ENCODE results near the gene PKHD1. TPM values are rescaled to one million over a fixed set of nuclear protein-coding genes. Genes with fewer than 3 reads are reported as not detected.
"Not testable (repeated sequence)": the region's sequence is repeated elsewhere in the genome, so short reads cannot be mapped to it uniquely, and the experiment has no call there.

The PKHD1 gene
- total and polyA plus RNA-seq, 4 donors, result 0.06 TPM; not detected in 3

DNA sequence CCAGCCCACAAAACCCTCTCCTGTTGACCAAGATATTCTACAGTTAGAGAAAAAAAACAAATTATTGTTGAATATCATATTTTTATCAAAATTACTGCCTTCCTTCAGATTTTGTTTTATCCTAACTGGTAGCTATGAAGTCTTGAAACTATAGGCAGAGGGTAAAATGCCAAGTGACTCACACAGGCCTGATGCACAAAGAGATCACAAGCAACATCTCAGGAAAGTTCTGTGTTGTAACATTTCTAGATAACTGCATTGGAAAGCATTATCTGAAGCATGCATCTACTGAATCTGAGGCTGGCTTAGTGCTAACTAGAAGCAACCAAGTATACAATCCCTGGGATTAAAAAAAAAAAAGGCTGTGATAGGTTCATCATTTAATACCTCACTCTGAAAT, 134.2 kb downstream of the PKHD1 start:
- Histone ChIP-seq H3K4me1 (ENCODE audit: control insufficient read depth in 1 of 2, insufficient read depth in 2 of 2, low read length in 2 of 2) (no peaks in the 10 kb centered on the region), H3K27ac (ENCODE audit: low read depth in 1 of 2, low read length in 2 of 2) (no peak overlapping the region), H3K4me3 (ENCODE audit: low read length in 2 of 2) (no peak overlapping the region), H3K36me3 (ENCODE audit: control insufficient read depth in 1 of 2, insufficient read depth in 2 of 2, low read length in 1 of 2) (no peaks in the 10 kb centered on the region), H3K9me3 (ENCODE audit: control insufficient read depth, low read length) (no peaks in the 10 kb centered on the region), H3K27me3 (ENCODE audit: control insufficient read depth in 1 of 2, insufficient read depth in 2 of 2, low read length in 1 of 2) (no peaks in the 10 kb centered on the region)
- no peak for ATAC-seq (ENCODE audit: low FRiP score)
- no peak for DNase-seq
- intact Hi-C loops (cut with DNase I), result no loop called here

DNA sequence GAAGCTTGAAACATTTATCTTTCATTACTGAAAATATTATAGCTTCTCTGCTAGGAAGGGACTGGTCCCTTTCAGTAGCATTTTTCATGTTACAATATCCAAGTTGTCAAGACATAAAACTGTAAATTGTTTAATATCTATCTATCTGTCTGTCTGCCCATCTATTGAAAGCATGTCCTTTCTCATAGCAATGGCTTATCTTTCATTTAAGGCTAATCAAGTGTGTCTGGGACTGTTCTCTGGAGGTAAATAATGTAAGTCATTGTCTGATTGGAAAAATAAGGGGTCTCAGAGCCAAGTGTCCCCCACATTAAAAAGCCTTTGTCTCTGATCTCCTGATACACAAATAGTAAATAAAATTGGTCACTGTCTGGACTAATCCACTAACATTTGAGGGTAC, 135.5 kb downstream of the PKHD1 start:
- DNase-seq (no peak), ATAC-seq (ENCODE audit: low FRiP score) (no peak)
- Histone ChIP-seq H3K4me1 (ENCODE audit: control insufficient read depth in 1 of 2, insufficient read depth in 2 of 2, low read length in 2 of 2) (no peaks in the 10 kb centered on the region), H3K27ac (ENCODE audit: low read depth in 1 of 2, low read length in 2 of 2) (no peak overlapping the region), H3K4me3 (ENCODE audit: low read length in 2 of 2) (no peak overlapping the region), H3K36me3 (ENCODE audit: control insufficient read depth in 1 of 2, insufficient read depth in 2 of 2, low read length in 1 of 2) (no peaks in the 10 kb centered on the region), H3K27me3 (ENCODE audit: control insufficient read depth in 1 of 2, insufficient read depth in 2 of 2, low read length in 1 of 2) (no peaks in the 10 kb centered on the region), H3K9me3 (ENCODE audit: control insufficient read depth, low read length) (no peaks in the 10 kb centered on the region)
- intact Hi-C loops (cut with DNase I), result no loop called here

DNA sequence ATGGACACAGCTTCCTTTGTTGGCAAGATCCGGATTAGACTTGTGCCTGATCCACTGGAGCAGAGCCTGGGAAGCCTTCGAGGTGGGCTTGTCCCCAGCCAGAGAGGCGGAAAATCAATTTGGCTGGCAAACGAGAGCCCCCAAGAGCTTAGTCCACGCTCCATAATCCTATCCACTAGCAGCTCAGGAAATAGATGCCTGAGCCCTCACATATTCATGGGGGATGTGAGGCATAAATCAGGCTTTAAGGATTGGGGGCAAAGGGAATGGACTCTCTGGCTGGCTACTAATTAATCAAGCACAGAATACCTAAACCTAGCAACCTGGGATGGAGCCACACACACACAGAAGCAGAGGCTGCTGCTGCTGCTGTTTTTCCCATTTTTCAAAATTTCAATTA, 137.9 kb downstream of the PKHD1 start:
- Histone ChIP-seq H3K9me3 (ENCODE audit: control insufficient read depth, low read length) (no peaks in the 10 kb centered on the region), H3K27ac (ENCODE audit: low read depth in 1 of 2, low read length in 2 of 2) (no peak overlapping the region), H3K36me3 (ENCODE audit: control insufficient read depth in 1 of 2, insufficient read depth in 2 of 2, low read length in 1 of 2) (no peaks in the 10 kb centered on the region), H3K4me1 (ENCODE audit: control insufficient read depth in 1 of 2, insufficient read depth in 2 of 2, low read length in 2 of 2) (no peaks in the 10 kb centered on the region), H3K4me3 (ENCODE audit: low read length in 2 of 2) (no peak overlapping the region), H3K27me3 (ENCODE audit: control insufficient read depth in 1 of 2, insufficient read depth in 2 of 2, low read length in 1 of 2) (no peaks in the 10 kb centered on the region)
- WGBS, 2 donors, result 53 to 58% methylated on average over 5 of the region's 5 CpGs
- DNase-seq (no peak), ATAC-seq (ENCODE audit: low FRiP score) (no peak)
- intact Hi-C loops (cut with DNase I), result no loop called here

DNA sequence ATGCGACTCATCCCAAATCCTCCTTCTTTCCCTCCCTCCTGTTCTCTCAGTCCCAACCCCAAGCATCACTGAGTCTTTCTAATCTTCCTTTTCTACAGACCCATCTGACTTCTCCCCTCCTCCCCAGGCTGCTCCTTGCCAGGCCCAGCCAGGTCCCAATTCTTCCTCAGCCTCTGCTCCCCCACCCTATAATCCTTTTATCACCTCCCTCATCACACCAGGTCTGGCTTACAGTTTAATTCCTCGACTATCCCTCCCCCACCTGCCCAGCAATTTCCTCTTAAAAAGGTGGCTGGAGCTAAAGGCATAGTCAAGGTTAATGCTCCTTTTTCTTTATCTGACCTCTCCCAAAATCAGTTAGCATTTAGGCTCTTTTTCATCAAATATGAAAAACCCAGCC, 147.7 kb downstream of the PKHD1 start:
- H3K9me3 ChIP-seq (ENCODE audit: control insufficient read depth, low read length); DNase-seq; ATAC-seq (ENCODE audit: low FRiP score); intact Hi-C loops (cut with DNase I); H3K4me1 ChIP-seq (ENCODE audit: control insufficient read depth in 1 of 2, insufficient read depth in 2 of 2, low read length in 2 of 2); H3K27ac ChIP-seq (ENCODE audit: low read depth in 1 of 2, low read length in 2 of 2); H3K4me3 ChIP-seq (ENCODE audit: low read length in 2 of 2); H3K27me3 ChIP-seq (ENCODE audit: control insufficient read depth in 1 of 2, insufficient read depth in 2 of 2, low read length in 1 of 2); H3K36me3 ChIP-seq (ENCODE audit: control insufficient read depth in 1 of 2, insufficient read depth in 2 of 2, low read length in 1 of 2): not testable (repeated sequence)
- WGBS, 2 donors, result 59 to 66% methylated on average over 2 of the region's 2 CpGs

DNA sequence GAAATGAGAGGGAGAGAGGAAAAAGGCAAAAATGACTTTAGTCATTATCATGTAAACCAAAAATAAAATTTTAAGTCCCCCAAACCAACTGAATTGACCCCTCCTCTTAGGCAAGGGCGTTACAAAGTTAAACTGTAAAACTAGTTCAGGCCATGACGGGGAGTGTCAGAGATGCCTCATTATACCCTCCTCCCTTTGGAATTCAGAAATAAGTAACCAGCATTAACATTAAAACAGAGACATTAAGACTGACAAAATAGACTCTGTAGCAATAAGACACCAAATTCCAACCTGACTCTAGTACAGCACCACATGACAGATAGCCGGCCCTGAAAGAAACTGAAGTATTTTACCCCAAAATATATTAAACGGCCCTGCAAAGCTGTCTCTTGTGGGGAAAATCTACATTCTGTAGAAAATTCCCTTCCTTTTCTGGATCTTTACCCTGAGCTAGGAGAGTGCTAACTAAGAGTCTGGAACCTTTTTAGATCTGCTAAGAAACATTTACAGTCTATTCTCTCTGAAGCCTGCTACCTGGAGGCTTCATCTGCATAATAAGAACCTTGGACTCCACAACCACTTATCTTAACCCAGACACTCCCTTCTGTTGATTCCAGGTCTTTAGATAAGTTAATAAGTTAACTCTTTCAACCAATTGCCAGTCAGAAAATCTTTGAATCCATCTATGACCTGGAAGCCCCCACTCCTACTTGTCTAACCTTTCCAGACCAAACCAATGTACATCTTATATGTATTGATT, 150.7 kb downstream of the PKHD1 start:
- Histone ChIP-seq H3K9me3 (ENCODE audit: control insufficient read depth, low read length) (peaks cover 2% of the 10 kb centered on the region), H3K27ac (ENCODE audit: low read depth in 1 of 2, low read length in 2 of 2) (no peak overlapping the region), H3K4me3 (ENCODE audit: low read length in 2 of 2) (no peak overlapping the region), H3K4me1 (ENCODE audit: control insufficient read depth in 1 of 2, insufficient read depth in 2 of 2, low read length in 2 of 2) (no peaks in the 10 kb centered on the region), H3K27me3 (ENCODE audit: control insufficient read depth in 1 of 2, insufficient read depth in 2 of 2, low read length in 1 of 2) (no peaks in the 10 kb centered on the region), H3K36me3 (ENCODE audit: control insufficient read depth in 1 of 2, insufficient read depth in 2 of 2, low read length in 1 of 2) (no peaks in the 10 kb centered on the region)
- 39 to 42% methylated on average over 4 of the region's 4 CpGs for WGBS, 2 donors
- ATAC-seq (ENCODE audit: low FRiP score) (no peak), DNase-seq (no peak)
- intact Hi-C loops (cut with DNase I), result no loop called here

DNA sequence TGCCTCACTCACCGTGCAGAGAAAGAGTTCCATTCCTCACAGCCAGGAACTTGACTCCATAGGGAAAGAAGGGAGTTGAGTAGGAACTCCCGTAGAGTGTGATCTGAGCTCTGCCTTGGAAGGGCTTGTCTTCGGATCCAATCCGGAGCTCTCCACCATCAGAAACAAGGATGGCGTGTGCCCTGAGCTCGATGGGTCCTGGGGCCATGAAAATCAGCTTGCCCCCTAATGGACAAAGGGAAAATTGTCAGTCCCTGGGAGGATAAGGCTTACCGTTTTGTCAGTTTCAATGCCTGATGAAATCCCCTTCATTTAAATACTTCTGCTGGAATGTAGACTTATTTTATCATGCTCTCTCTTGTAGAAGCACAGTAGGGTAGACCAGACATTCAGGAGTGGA, 153.3 kb downstream of the PKHD1 start:
- DNase-seq, result no peak
- WGBS, 2 donors, result 56 to 62% methylated on average over 7 of the region's 7 CpGs
- Histone ChIP-seq H3K4me1 (ENCODE audit: control insufficient read depth in 1 of 2, insufficient read depth in 2 of 2, low read length in 2 of 2) (no peaks in the 10 kb centered on the region), H3K9me3 (ENCODE audit: control insufficient read depth, low read length) (peaks cover 2% of the 10 kb centered on the region), H3K27ac (ENCODE audit: low read depth in 1 of 2, low read length in 2 of 2) (no peak overlapping the region), H3K36me3 (ENCODE audit: control insufficient read depth in 1 of 2, insufficient read depth in 2 of 2, low read length in 1 of 2) (no peaks in the 10 kb centered on the region), H3K27me3 (ENCODE audit: control insufficient read depth in 1 of 2, insufficient read depth in 2 of 2, low read length in 1 of 2) (no peaks in the 10 kb centered on the region), H3K4me3 (ENCODE audit: low read length in 2 of 2) (no peak overlapping the region)
- intact Hi-C loops (cut with DNase I), result no loop called here
- no peak for ATAC-seq (ENCODE audit: low FRiP score)

DNA sequence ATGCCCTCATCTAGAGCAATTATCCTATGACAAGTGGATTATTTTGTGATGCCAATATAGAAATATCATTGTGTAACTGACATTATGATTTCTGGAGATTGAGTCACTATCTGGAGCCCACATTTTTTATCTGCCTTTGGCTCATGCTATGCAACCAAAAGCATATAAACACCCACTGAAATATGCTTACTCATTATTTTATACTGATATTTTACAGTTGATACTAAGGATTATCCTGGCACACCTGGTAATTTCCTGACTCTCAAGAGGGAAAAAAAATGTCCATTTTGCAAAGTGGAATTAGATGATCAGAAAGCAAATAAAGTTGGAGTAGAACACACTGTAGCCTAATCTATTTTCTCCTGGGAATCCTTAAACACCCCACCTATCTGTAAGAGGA, 154.5 kb downstream of the PKHD1 start:
- ATAC-seq (ENCODE audit: low FRiP score) (no peak), DNase-seq (no peak)
- no peaks in the 10 kb centered on the region for H3K27me3 ChIP-seq (ENCODE audit: control insufficient read depth in 1 of 2, insufficient read depth in 2 of 2, low read length in 1 of 2)
- H3K27ac ChIP-seq (ENCODE audit: low read depth in 1 of 2, low read length in 2 of 2), result no peak overlapping the region
- H3K36me3 ChIP-seq (ENCODE audit: control insufficient read depth in 1 of 2, insufficient read depth in 2 of 2, low read length in 1 of 2), result no peaks in the 10 kb centered on the region
- no peaks in the 10 kb centered on the region for H3K4me1 ChIP-seq (ENCODE audit: control insufficient read depth in 1 of 2, insufficient read depth in 2 of 2, low read length in 2 of 2)
- intact Hi-C loops (cut with DNase I), result no loop called here
- peaks cover 2% of the 10 kb centered on the region for H3K9me3 ChIP-seq (ENCODE audit: control insufficient read depth, low read length)
- H3K4me3 ChIP-seq (ENCODE audit: low read length in 2 of 2), result no peak overlapping the region

DNA sequence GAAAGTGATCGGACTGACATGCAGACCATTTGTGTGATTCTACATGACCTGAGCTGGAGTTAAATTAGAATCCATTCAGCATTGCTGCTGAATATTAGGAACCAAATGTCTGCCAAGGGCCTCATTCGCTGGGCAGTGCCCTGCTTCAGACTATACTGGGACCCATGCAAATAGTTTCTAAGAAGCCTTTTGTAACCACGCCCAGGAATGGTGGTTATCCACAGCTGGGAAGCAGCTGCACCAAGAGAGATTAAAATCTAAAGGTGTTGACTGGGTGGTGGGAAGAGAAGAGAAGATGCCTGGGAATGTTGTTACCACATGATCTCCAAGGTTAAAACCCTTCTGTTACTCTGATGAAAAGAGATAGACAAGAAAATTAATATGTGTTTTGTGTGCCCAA, 156.8 kb downstream of the PKHD1 start:
- no peak overlapping the region for H3K4me3 ChIP-seq (ENCODE audit: low read length in 2 of 2)
- DNase-seq, result no peak
- no peaks in the 10 kb centered on the region for H3K4me1 ChIP-seq (ENCODE audit: control insufficient read depth in 1 of 2, insufficient read depth in 2 of 2, low read length in 2 of 2)
- intact Hi-C loops (cut with DNase I), result no loop called here
- WGBS, 2 donors, result 82 to 87% methylated on average over 3 of the region's 3 CpGs
- no peak overlapping the region for H3K27ac ChIP-seq (ENCODE audit: low read depth in 1 of 2, low read length in 2 of 2)
- ATAC-seq (ENCODE audit: low FRiP score), result no peak
- H3K36me3 ChIP-seq (ENCODE audit: control insufficient read depth in 1 of 2, insufficient read depth in 2 of 2, low read length in 1 of 2), result no peaks in the 10 kb centered on the region
- no peaks in the 10 kb centered on the region for H3K27me3 ChIP-seq (ENCODE audit: control insufficient read depth in 1 of 2, insufficient read depth in 2 of 2, low read length in 1 of 2)
- peaks cover 2% of the 10 kb centered on the region for H3K9me3 ChIP-seq (ENCODE audit: control insufficient read depth, low read length)

DNA sequence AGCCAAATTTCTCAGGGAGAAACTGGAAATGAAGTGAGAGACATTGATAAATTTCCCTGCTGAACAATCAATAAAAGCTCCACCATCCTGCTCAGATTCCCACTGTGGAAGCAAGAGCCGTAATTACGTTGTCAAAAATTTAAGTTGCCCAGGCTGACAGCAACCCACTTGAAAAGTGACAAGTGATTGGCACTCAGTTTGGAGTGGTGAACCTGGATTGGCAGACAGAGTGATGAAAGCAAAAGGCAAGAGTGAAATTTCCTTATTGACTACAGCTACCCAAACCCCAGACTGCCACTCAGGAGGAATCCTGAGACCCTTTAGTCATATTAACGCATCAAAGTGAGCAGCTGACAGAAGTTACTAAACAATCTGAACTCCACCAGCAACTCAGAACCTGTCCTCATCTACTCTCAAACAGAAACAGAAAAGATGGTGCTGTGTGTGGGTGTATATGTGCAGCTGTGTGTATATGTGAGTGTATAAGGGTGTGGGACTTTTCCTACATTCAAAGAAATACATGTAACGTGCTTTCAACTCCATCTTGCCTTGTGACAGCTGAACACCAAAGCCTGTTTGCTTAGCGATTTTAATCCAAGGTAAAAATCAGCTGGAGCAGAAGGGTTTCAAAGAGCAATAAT, 157.4 kb downstream of the PKHD1 start:
- 72 to 80% methylated on average over 5 of the region's 5 CpGs for WGBS, 2 donors
- no peaks in the 10 kb centered on the region for H3K36me3 ChIP-seq (ENCODE audit: control insufficient read depth in 1 of 2, insufficient read depth in 2 of 2, low read length in 1 of 2)
- H3K27ac ChIP-seq (ENCODE audit: low read depth in 1 of 2, low read length in 2 of 2), result no peak overlapping the region
- ATAC-seq (ENCODE audit: low FRiP score), result no peak
- no peak for DNase-seq
- no peaks in the 10 kb centered on the region for H3K4me1 ChIP-seq (ENCODE audit: control insufficient read depth in 1 of 2, insufficient read depth in 2 of 2, low read length in 2 of 2)
- intact Hi-C loops (cut with DNase I), result no loop called here
- no peaks in the 10 kb centered on the region for H3K27me3 ChIP-seq (ENCODE audit: control insufficient read depth in 1 of 2, insufficient read depth in 2 of 2, low read length in 1 of 2)
- peaks cover 2% of the 10 kb centered on the region for H3K9me3 ChIP-seq (ENCODE audit: control insufficient read depth, low read length)
- no peak overlapping the region for H3K4me3 ChIP-seq (ENCODE audit: low read length in 2 of 2)
